NCI-H1092 treated with DMSO at 0.1 percent for 48 hours (cell line): ENCODE data around the gene CCNJL.
"Not testable (repeated sequence)": the region's sequence is repeated elsewhere in the genome, so short reads cannot be mapped to it uniquely, and the experiment has no call there.

Source experiments
- DNase-seq: peaks from one replicate; lab custom pipeline; 2025; lab: John Stamatoyannopoulos, UW

CCNJL gene

DNA sequence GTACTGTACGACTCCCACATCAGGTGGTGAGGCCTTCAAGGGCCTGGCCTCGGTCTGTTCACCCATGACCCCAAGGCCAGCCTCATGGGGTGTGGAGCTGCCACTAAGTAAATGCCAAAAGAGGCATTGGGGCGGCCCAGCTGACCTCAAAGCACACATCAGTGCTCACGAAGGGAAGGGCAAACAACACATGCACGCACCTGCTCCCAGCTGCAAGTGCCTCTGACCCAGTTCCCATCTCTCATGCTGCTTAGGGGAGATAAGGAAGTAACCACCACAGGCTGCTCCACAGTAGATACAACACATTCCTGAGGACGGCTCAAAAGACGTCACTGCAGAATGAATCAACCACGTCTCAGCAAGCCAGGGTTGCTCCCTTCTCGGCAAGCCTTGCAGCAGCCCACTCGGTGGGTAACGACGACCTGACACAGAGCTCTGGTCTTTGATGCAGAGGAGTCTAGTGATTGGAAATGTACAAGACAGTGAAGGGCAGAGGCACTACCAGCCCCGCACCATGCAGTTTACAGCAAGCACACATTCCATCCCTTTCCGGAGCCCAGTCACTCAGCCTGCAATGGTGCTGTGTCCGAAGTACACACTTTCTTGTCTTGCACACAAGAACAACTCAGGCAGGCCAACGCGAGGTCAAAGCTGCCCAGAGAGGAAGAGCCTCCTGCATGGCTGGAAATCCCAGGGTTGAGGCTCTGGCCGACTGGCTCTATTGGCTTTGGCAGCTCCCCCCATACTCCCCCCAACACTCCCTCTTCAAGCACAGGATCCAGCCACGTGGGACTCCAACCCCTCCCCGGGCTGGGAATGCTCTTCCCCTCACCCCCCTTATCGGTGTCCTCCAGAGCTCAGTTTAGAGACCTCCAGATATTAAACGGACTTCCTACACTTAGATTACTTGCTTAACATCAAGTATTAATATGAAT is 51.2 kb downstream of the CCNJL start:
- no peak for DNase-seq

DNA sequence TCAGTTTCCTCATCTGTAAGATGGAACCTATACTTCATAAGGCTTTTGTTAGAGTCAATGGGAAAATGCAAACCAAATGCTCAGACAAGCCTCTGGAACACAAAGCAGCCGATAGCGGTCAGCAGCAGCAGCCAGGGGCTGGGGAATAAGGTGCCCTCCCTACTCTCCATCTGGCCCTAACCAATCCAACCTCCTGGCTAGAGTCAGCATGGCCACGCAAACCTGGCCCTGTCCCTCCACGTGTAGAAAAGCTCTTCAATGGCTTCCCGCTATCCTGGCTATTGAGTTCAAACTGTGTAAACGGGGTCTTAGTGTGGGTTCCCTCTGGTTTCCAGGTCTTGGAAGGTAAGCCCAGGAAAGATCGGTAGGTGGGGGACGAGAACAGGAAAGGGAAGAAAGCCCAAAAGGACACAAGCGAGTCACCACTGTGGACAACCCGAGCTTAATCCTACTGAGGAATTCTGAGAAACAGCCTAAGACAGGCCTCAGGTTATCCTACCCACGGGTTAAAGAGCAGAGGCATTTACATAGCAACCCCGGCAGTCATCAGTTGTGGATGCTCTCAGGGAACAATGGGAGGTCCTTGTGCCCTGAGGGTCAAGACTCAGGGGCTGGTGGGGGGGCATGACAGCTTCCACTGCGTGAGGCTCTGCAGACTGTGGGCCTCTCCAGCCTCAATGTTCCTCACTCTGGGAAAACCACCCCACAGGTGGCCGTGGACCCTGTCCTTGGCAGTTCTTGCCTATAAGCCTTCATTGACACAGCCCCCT is 52.2 kb downstream of the CCNJL start:
- no peak for DNase-seq

GRCh38 chr5:160259341-160259740 is 53.0 kb downstream of the CCNJL start:
- no peak for DNase-seq

GRCh38 chr5:160254706-160255105 is 57.7 kb downstream of the CCNJL start:
- no peak for DNase-seq

GRCh38 chr5:160253441-160253840 is 58.9 kb downstream of the CCNJL start:
- DNase-seq: no peak

DNA sequence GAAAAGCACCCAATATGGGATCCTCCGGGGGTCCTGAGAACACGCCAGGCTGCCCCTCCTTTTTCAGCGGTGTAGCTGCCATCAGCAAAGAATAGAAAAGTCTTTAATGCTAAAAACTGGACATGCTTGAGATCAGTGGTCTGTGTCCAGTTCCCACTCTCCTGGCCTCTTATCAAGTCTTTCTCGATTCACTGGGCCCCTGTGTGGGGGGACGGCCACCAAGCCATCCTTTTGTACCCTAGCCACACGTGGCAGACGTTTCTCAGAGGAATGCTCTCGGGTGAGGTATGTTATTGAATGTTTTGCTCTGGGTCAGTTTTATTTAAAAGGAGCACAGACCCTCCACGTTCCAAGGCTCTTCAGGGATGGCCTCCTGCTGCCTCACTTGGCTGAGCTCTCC is 59.4 kb downstream of the CCNJL start:
- DNase-seq: no peak

DNA sequence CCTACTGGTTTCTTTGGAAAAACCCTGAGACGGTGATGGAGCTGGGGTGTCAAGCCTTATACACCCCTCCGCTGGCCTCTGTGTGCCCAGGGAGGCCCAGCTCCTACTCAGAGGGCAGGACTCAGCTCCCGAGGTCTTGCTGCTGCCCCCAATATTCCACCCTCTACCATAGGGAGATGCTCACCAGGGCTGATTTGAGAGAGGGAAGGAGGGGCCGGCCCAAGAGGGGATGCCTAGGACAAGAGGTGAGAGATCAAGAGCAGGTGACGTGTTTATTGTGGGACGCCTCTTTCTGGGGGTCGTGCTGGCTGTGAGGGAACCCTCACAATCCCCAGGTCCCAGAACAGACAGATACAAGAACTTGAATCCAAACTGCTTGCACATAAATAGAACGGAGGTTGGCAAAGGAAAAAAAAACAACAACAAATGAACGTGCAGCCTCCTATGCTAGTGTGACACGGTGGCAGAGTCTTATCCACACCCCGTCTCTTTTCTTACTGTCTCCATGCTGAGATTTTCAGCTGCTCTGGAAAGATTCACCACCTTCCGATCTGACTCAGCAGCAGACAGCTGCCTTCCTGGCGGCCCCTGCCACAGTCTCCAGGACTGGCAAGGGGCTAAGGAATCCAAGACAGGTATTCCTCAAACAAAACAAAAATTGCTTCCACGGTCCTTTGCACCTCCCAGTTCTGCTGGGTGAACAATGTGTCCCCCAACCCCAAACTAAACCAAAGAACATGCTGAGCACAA is 60.8 kb downstream of the CCNJL start:
- no peak for DNase-seq

- DNase-seq: no peak
These were observed 61.5 kb downstream of the CCNJL start for GRCh38 chr5:160250826-160251225.

DNA sequence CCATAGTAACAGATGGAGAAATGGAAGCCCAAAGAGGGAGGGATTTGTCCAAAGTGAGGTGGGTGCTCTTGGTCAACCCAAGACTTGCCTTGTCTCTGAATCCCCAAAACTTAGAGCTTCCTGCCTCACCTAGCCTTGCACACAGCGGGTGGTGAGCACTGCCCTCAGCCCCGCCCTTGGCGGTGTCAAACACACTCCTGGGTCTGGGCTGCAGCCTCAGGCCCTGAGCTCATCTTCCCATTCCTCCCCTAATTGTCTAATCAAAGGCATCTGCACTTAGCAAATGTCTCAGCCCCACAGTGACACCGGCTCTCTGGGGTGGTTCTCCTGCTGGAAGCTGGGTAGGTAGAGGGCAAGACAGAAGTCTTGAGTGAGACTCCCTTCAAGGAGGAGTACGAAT is 62.1 kb downstream of the CCNJL start:
- no peak for DNase-seq

- DNase-seq: not testable (repeated sequence)
These were observed 62.8 kb downstream of the CCNJL start for GRCh38 chr5:160249570-160249969.

GRCh38 chr5:160245506-160246086 is 66.8 kb downstream of the CCNJL start:
- DNase-seq: no peak

GRCh38 chr5:160242145-160242544 is 70.2 kb downstream of the CCNJL start:
- DNase-seq: no peak

- DNase-seq: no peak
These were observed 72.0 kb downstream of the CCNJL start for GRCh38 chr5:160240350-160240749.

GRCh38 chr5:160237571-160238093 is 74.7 kb downstream of the CCNJL start:
- DNase-seq: no peak

DNA sequence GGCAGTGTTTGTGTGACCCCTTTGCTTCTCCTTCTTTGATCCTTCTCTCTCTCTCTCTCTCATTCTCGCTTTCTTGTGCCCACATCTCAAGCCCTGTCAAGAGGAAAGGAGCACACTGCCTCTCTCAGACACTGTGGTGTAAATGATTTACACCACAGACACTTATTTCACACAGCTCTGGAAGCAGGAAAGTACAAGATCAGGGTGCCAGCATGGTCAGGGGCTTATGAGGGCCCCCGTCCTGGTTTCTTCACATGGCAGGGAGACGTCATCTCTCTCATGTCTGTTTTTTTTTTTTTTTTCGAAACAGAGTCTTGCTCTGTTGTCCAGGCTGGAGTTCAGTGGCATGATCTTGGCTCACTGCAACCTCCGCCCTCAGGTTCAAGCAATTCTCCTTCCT is 76.6 kb downstream of the CCNJL start:
- DNase-seq: no peak

DNA sequence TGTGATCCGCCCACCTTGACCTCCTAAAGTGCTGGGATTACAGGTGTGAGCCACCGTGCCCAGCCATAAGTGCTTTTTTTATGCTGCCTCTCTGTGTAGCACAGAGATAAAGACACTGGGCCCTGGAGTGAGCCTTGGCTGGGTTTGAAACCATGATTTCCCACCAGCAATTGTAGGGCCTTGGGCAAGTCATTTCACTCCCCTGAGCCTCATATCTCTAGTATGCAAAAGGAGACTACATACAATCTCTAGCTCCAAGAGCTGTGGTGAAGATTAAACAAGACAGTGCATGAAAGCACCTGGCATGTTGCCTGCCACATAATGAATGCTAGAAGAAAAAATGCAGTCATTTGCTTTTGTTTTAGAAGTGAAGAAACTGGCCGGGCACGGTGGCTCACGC is 79.1 kb downstream of the CCNJL start:
- DNase-seq: no peak

DNA sequence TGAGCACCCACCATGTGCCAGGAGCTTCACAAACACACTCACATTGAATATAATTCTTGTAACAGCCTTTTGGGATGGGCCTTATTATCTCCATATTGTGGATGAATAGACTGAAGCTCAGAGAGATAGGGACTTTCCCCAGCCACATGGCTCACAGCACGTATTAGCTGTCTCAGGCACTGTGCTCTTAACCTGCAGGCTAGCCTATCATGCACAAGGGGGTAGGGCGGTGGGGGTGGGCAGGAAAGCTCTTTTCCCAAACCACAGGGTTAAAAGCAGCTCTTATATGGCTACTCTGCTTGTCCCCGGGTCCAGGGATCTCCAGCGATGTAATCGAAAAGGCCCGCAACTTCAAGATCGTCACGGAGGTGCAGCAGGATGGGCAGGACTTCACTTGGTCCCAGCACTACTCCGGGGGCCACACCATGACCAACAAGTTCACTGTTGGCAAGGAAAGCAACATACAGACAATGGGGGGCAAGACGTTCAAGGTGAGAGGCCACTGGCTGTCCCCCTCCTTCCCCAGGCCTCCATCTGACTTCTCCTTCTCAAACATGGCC is 80.5 kb downstream of the CCNJL start:
- DNase-seq: no peak

DNA sequence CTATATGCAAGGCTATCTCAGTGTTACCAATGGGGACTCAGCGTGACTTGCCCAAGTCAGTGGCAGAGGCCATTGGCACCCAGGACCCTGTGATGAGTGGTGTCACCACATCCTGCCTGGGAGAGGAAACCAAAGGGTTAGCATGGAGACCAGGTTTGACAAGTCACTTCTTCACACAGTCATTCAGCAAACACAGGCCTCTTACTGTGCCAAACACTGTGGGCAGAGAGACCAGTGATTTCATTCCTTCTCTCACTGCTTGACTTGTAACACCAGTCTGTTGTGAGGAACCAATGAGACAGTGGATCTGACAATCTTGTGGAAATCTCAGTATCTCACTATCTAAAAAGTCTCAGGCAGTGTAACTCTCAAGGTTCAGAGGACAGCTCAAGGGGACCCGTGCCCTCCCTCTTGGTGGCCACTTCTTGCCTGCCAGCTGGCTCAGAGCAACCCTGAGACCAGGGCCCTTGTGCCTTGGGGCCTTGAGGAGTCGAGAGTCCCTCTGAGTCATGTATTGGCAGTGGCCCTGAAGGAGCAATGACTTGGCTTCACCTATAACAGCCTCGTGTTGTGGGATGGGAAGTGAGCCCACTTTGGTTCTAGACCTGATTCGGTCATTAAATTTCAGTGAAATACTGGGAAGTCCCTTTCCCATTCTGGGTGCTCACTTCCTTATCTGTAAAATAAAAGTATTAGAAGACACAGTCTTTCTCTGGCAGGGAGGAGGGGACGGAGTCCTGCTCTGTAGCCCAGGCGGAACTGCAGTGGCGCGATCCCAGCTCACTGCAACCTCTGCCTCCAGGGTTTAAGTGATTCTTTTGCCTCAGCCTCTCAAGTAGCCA is 81.5 kb downstream of the CCNJL start:
- DNase-seq: no peak

DNA sequence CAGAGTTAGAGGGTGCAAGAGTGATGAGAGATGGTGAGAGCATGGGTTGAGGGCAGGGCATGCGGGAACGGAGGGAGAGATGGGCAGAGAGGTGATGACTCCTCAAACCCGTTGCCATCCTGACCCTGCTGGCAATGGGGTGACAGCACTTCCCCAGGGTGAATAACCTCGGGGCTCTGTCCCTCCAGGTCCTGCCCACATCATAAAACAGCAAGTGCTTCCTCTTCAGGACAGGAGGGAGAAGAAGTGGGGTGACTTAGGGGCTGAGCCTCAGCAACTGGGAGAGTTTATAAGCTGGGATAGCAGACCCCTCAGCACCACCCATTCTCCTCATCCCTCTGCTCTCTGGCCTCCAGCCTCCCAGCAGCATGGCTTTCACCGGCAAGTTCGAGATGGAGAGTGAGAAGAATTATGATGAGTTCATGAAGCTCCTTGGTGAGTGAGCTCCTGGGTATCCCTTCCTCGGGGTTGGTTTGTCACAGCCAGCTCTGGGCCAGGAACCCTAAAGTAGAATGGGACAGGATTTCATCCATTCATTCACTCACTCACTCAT is 83.1 kb downstream of the CCNJL start, which contains the start of gene FABP6:
Gene FABP6 (plus strand): TSS at position 317 of the 553 bp plus-strand sequence. CDS start 52 bp downstream, at position 369.
- no peak for DNase-seq

GRCh38 chr5:160227012-160227411 is 85.4 kb downstream of the CCNJL start:
- DNase-seq: no peak
